GM10266 (cell line): Measurements from ENCODE around the gene RAB6A.

Experiments used
- DNase-seq: peaks from one replicate; pipeline ENCODE4 v3.0.0; 2012; ENCODE audit errors: extremely low spot score
- TF ChIP-seq, protein P1 (sequence below): IDR thresholded peaks from 2 replicates; pipeline ENCODE4 v1.5.1; 2012; ENCODE audit warnings: mild to moderate bottlenecking, low read depth; ENCODE audit not compliant: control insufficient read depth, insufficient read depth; ENCODE audit errors: missing control alignments

RAB6A gene

DNA sequence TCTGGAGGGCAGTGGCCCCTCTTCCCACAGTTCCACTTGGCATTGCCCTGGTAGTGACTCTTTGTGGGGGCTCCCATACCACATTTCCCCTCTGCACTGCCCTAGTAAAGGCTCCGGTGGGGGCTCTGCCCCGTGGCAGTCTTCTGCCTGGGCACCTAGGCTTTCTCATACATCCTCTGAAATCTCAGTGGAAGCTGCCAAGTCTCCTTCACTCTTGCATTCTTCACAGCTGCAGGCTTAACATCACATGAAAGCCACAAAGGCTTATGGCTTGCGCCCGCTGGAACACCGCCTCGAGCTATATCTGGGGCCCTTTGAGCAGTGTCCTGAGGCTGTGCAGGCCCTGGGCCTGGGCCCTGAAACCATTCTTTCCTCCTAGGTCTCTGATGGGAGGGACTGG lies 89.2 kb downstream of the RAB6A start:
- DNase-seq, result no peak
- TF ChIP-seq, protein P1, sequence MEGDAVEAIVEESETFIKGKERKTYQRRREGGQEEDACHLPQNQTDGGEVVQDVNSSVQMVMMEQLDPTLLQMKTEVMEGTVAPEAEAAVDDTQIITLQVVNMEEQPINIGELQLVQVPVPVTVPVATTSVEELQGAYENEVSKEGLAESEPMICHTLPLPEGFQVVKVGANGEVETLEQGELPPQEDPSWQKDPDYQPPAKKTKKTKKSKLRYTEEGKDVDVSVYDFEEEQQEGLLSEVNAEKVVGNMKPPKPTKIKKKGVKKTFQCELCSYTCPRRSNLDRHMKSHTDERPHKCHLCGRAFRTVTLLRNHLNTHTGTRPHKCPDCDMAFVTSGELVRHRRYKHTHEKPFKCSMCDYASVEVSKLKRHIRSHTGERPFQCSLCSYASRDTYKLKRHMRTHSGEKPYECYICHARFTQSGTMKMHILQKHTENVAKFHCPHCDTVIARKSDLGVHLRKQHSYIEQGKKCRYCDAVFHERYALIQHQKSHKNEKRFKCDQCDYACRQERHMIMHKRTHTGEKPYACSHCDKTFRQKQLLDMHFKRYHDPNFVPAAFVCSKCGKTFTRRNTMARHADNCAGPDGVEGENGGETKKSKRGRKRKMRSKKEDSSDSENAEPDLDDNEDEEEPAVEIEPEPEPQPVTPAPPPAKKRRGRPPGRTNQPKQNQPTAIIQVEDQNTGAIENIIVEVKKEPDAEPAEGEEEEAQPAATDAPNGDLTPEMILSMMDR, result no peak

DNA sequence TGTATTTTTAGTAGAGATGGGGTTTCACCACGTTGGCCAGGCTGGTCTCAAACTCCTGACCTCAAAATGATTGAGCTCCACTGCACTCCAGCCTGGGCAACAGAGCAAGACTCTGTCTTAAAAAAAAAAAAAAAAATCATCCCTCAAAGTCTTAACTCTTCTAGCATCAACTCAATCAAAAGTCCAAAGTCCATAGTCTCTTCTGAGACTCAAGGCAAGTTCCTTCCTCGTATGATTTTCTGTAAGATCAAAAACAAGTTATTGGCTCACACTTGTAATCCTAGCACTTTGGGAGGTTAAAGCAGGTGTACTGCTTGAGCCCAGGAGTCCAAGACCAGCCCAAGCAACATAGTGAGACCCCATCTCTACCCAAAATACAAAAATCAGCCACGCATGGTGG lies 90.1 kb downstream of the RAB6A start:
- DNase-seq, result no peak
- TF ChIP-seq, protein P1, result no peak

DNA sequence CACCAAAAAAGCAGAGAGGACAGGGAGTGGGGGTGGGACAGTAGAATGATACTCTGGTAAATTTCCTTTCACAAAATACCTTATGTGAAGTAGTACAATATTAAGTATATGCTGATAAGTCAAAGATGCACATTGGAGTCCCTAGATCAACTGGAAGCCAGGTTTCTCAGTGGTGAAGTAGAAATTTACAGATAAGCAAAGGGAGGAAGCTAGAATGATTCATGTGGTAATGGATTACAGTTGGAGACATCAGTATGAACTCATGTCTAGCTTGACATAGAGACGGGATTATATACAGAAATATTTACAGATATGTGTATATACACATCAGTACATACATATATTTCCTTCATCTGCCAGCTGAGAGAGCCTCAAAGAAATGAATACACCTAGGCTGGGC lies 93.0 kb downstream of the RAB6A start:
- TF ChIP-seq, protein P1, result no peak

DNA sequence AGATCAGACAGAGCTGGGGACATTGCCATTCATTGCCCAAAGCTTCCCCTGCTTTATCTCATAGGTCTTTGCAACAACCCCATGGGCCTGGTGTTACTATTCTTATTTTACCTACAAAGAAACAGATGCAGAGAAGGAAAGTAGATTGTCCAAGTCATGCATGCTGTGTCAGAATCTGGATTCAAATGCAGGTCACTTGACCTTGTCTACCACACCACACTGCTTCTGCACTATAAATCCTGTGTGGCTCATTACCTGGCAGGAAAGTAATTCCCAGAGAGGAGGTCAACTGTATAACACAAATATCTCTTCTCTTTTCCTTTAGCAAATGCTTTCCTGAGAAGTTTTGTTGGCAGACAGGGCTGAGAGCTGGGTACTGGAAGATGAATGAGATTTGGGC lies 96.0 kb downstream of the RAB6A start:
- DNase-seq, result no peak
- TF ChIP-seq, protein P1, result no peak

More for the DNA sequence above, 93.0 kb downstream of the RAB6A start:
- no peak for DNase-seq

DNA sequence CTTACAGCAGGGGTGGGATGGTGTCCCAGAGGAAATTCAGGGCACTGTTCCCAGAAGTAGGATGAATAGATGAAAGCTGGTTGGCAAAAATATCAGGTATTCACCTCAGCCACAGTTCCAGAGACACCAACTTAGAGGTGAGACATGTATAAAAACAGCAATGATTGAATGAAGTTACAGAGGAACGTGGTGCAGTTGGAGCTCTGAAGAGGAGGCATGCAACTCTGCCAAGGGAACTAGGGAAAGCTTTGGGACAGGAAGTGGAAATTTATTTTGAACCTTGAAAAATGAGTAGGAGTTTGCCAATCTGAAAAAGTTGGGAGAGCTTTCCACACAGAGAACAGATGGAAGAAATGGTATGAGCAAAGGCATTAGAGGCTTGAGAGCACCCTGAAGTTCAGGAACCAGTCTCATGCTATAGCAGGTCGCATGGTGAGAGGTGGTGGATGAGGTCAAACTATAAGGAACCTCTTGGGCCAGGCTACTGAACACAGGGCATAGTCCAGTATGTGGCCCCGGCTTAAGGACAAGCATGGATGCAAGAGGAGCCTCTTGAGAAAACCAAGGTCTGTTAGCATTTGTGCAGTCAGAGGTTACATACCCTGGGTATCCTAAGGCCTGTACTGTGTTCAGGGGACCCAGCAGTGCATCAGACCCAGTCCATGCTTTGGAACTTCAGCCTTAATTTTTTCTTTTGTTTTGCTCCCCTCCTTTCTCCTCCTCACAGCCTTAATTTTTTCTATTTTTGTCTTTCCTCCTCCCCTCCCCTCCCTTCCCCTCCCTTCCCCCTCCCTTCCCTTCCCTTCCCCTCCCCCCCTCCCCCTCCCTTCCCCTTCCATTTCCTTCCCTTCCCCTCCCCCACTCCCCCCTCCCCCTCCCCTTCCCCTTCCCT lies 97.0 kb downstream of the RAB6A start:
- DNase-seq, result no peak

DNA sequence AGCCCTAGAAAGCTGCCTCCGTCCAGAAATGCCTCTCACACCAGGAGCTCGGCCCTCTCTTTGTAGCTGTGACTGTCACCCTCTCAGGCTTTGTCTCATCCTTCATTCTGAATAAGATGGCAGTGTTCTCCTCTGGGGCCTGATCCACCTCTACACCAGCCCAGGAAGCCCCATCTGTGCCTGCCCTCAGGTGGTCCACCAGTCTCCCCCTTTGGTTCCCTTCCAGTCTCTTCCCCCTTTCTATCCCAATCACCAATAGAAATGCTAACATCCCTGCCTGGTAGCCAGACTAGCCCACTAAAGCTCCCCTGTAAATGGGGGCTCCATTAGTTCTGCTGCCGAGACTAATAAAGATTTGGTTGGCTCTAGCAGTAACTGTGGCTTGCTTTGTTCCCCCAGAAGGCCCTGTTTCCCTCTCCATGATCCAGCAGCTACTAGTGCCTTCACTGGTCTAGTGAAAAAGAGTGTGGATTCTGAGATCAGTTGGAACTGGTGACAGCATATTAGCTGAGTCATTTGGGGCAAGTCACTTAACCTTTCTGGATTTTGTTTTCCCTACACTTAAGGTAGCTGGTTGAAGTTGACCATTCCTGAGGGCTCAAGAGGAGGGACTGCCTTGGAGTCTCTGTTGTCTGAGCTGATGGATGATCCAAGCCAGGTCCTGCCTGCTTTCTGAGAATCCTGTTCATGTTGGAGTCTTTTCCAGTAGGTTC lies 98.3 kb downstream of the RAB6A start:
- TF ChIP-seq, protein P1, result no peak

More for the DNA sequence above, 97.0 kb downstream of the RAB6A start:
- TF ChIP-seq, protein P1, result no peak

More for the DNA sequence above, 98.3 kb downstream of the RAB6A start:
- no peak for DNase-seq
